HCEC 1CT (cell line): ENCODE results near the gene NUDT4B.
"Not testable (repeated sequence)": the region's sequence is repeated elsewhere in the genome, so short reads cannot be mapped to it uniquely, and the experiment has no call there.

Experiments used
- DNase-seq: peaks from one replicate; pipeline ENCODE4 v3.0.0-alpha.2; 2017

Gene NUDT4B

GRCh38 chr1:148743200-148743599 lies 5.4 kb upstream of the NUDT4B start:
- not testable (repeated sequence) for DNase-seq

GRCh38 chr1:148743726-148744720 lies 4.6 kb upstream of the NUDT4B start:
- not testable (repeated sequence) for DNase-seq

GRCh38 chr1:148749335-148749681 lies 734 bp downstream of the NUDT4B start:
- not testable (repeated sequence) for DNase-seq

GRCh38 chr1:148756231-148756630 lies 7.7 kb downstream of the NUDT4B start:
- DNase-seq = not testable (repeated sequence)

- not testable (repeated sequence) for DNase-seq
Observed at GRCh38 chr1:148757446-148757845, 8.9 kb downstream of the NUDT4B start.

GRCh38 chr1:148758412-148758811 lies 9.8 kb downstream of the NUDT4B start:
- DNase-seq = not testable (repeated sequence)

GRCh38 chr1:148758925-148759324 lies 10.4 kb downstream of the NUDT4B start:
- not testable (repeated sequence) for DNase-seq

- DNase-seq = not testable (repeated sequence)
Observed at GRCh38 chr1:148759749-148760148, 11.2 kb downstream of the NUDT4B start.

- not testable (repeated sequence) for DNase-seq
Observed at GRCh38 chr1:148760206-148760605, 11.6 kb downstream of the NUDT4B start.

GRCh38 chr1:148761360-148761759 lies 12.8 kb downstream of the NUDT4B start:
- DNase-seq = not testable (repeated sequence)

GRCh38 chr1:148765238-148766019 lies 16.9 kb downstream of the NUDT4B start:
- DNase-seq = not testable (repeated sequence)

GRCh38 chr1:148768541-148768940 lies 20.0 kb downstream of the NUDT4B start:
- DNase-seq = not testable (repeated sequence)

GRCh38 chr1:148769495-148769894 lies 20.9 kb downstream of the NUDT4B start:
- DNase-seq = not testable (repeated sequence)

- DNase-seq = not testable (repeated sequence)
Observed at GRCh38 chr1:148773690-148774089, 25.1 kb downstream of the NUDT4B start.

- not testable (repeated sequence) for DNase-seq
Observed at GRCh38 chr1:148774102-148774501, 25.5 kb downstream of the NUDT4B start.

GRCh38 chr1:148775263-148775662 lies 26.7 kb downstream of the NUDT4B start:
- not testable (repeated sequence) for DNase-seq

GRCh38 chr1:148777649-148778048 lies 29.1 kb downstream of the NUDT4B start:
- not testable (repeated sequence) for DNase-seq

GRCh38 chr1:148780404-148780803 lies 31.8 kb downstream of the NUDT4B start:
- not testable (repeated sequence) for DNase-seq

GRCh38 chr1:148791543-148792099 lies 43.0 kb downstream of the NUDT4B start:
- DNase-seq = not testable (repeated sequence)

- not testable (repeated sequence) for DNase-seq
Observed at GRCh38 chr1:148793762-148794332, 45.3 kb downstream of the NUDT4B start.
